NB4 (cell line): ENCODE data around the gene IFT52.

Source experiments
- DNase-seq: peaks from one replicate; pipeline ENCODE4 v3.0.0; 2010; ENCODE audit warnings: low read depth
- H3K4me3 ChIP-seq: one replicate; pipeline ENCODE4 v1.5.1; 2011; ENCODE audit warnings: mild to moderate bottlenecking, low read depth, low read length, moderate library complexity
- CTCF ChIP-seq: IDR thresholded peaks from one replicate; pipeline ENCODE4 v1.5.1; 2012; ENCODE audit warnings: low read depth, low read length
- MAX ChIP-seq: IDR thresholded peaks from 2 replicates; pipeline ENCODE4 v1.6.1; 2011; ENCODE audit warnings: low read depth, low read length
- MYC ChIP-seq: IDR thresholded peaks from 2 replicates; pipeline ENCODE4 v1.6.1; 2011; ENCODE audit warnings: low read depth, low read length
- POLR2A ChIP-seq: IDR thresholded peaks from 2 replicates; pipeline ENCODE4 v1.6.1; 2011; ENCODE audit warnings: mild to moderate bottlenecking; ENCODE audit not compliant: insufficient read length; ENCODE audit errors: extremely low read depth

The IFT52 gene

GRCh38 chr20:43558412-43559146 lies 32.2 kb upstream of the IFT52 start, which contains the start of gene SGK2:
SGK2 (plus strand) TSS chr20:43559027; CDS start chr20:43566496, 7,469 bp downstream.
- H3K4me3 ChIP-seq: no peak within 1 kb of the TSS
- peak; percentile 31 for DNase-seq
- TF ChIP-seq CTCF (no peak), MAX (no peak), POLR2A (no peak), MYC (no peak)

- TF ChIP-seq MYC: no peak
- no peak for TF ChIP-seq CTCF
- no peak for TF ChIP-seq MAX
- TF ChIP-seq POLR2A: no peak
- H3K4me3 ChIP-seq: no peak overlapping the region
- DNase-seq: no peak
Observed at GRCh38 chr20:43559147-43559987, 31.4 kb upstream of the IFT52 start.

GRCh38 chr20:43560974-43561373 lies 29.8 kb upstream of the IFT52 start:
- H3K4me3 ChIP-seq: no peak overlapping the region
- TF ChIP-seq MAX (no peak), CTCF (no peak), MYC (no peak), POLR2A (no peak)
- no peak for DNase-seq

- no peak overlapping the region for H3K4me3 ChIP-seq
- peak; percentile 67 for DNase-seq
- no peak for TF ChIP-seq POLR2A
- no peak for TF ChIP-seq MYC
- peak; percentile 46 for TF ChIP-seq CTCF
Observed at GRCh38 chr20:43563429-43563828, 27.3 kb upstream of the IFT52 start.

- TF ChIP-seq MYC (no peak), POLR2A (no peak), MAX (no peak), CTCF (no peak)
- no peak overlapping the region for H3K4me3 ChIP-seq
- no peak for DNase-seq
Observed at GRCh38 chr20:43563991-43564390, 26.7 kb upstream of the IFT52 start.
